Tibial artery (tissue), 4 donors: ENCODE results near the gene DLG2.

Experiments used
- DNase-seq, 2 donors: peaks; one replicate each; pipeline ENCODE4 v3.0.0-alpha.2; 2019
- H3K27ac ChIP-seq, 2 donors: fragments of 200-600 bp; sonication (generic) in 1 of 2; 1 replicate in 1 of 2; 2 replicates in 1 of 2; pipeline ENCODE4 v1.5.1; 2018 to 2019; ENCODE audit warnings: mild to moderate bottlenecking in 1 of 2
- H3K27me3 ChIP-seq, 2 donors: fragments of 200-600 bp; sonication (generic) in 1 of 2; one replicate each; pipeline versions ENCODE4 v1.5.1 to v1.6.0; 2016 to 2019
- H3K36me3 ChIP-seq, 3 donors: fragments of 200-600 bp; sonication (generic) in 2 of 3; one replicate each; pipeline ENCODE4 v1.5.1; 2016 to 2019; ENCODE audit warnings: mild to moderate bottlenecking in 2 of 3
- H3K4me1 ChIP-seq, 4 donors: fragments of 200-600 bp; sonication (generic) in 2 of 4; 1 replicate in 3 of 4; 2 replicates in 1 of 4; pipeline ENCODE4 v1.5.1; 2016 to 2019
- H3K4me3 ChIP-seq, 2 donors: fragments of 200-600 bp; sonication (generic) in 1 of 2; 1 replicate in 1 of 2; 2 replicates in 1 of 2; pipeline ENCODE4 v1.5.1; 2018 to 2019; ENCODE audit warnings: mild to moderate bottlenecking in 2 of 2
- H3K9me3 ChIP-seq, 3 donors: fragments of 200-600 bp; sonication (generic) in 1 of 3; one replicate each; pipeline ENCODE4 v1.5.1; 2016 to 2019
- intact Hi-C: fragments of 100-400 bp; cut with DNase I; formaldehyde crosslinking; loops from one replicate; pipeline ENCODE4 v1.15.0; 2023; ENCODE audit warnings: low total_unique reads
- TF ChIP-seq, protein P1 (sequence below), 2 experiments: fragments of 200-600 bp in 1 of 2; fragments of 450-650 bp in 1 of 2; IDR thresholded peaks; one replicate each; pipeline ENCODE4 v1.5.1; 2017 to 2019; ENCODE audit warnings: antibody characterized with exemption in 2 of 2, mild to moderate bottlenecking in 1 of 2, moderate library complexity in 1 of 2

DLG2 gene

DNA sequence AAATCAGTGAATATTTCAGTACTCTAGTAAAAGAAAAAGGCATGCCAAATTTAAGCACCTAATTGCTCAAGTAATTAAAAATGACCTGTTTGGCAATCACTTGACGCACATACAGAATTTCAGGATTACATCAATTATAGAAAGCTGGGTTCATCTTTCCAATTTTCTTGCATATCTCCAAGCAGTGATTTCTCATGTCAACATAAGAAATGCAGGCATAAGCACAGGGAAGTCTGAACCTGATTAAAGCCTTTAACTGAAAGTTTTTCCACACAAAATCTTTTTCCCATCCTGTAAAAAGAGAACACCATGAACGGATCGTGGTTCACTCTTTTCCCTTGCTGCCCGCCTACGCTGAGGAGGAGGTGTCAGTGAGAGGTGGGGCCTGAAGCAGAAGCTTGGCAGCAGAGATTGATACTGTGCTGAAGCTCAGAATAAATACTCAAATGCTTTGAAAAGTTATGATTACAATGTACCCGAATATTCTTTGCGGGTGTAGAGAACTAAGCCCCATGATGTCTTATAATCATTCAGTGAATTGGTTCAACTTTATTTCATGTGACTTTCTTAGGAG, 1636.9 kb downstream of the DLG2 start:
- no peak overlapping the region for H3K4me3 ChIP-seq
- no peaks in the 10 kb centered on the region for H3K36me3 ChIP-seq
- no peak overlapping the region for H3K27ac ChIP-seq
- DNase-seq: no peak
- TF ChIP-seq, protein P1, sequence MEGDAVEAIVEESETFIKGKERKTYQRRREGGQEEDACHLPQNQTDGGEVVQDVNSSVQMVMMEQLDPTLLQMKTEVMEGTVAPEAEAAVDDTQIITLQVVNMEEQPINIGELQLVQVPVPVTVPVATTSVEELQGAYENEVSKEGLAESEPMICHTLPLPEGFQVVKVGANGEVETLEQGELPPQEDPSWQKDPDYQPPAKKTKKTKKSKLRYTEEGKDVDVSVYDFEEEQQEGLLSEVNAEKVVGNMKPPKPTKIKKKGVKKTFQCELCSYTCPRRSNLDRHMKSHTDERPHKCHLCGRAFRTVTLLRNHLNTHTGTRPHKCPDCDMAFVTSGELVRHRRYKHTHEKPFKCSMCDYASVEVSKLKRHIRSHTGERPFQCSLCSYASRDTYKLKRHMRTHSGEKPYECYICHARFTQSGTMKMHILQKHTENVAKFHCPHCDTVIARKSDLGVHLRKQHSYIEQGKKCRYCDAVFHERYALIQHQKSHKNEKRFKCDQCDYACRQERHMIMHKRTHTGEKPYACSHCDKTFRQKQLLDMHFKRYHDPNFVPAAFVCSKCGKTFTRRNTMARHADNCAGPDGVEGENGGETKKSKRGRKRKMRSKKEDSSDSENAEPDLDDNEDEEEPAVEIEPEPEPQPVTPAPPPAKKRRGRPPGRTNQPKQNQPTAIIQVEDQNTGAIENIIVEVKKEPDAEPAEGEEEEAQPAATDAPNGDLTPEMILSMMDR (IDR thresholded peaks at IDR 0.05): no peak
- no peaks in the 10 kb centered on the region for H3K27me3 ChIP-seq
- no peaks in the 10 kb centered on the region for H3K9me3 ChIP-seq
- intact Hi-C loops: no loop called here
- peaks cover 0 to 5% (median 0%) of the 10 kb centered on the region in 4 donors for H3K4me1 ChIP-seq

GRCh38 chr11:83982825-83983224, 1644.3 kb downstream of the DLG2 start:
- no peaks in the 10 kb centered on the region for H3K36me3 ChIP-seq
- H3K4me1 ChIP-seq: no peaks in the 10 kb centered on the region
- no peak overlapping the region for H3K4me3 ChIP-seq
- TF ChIP-seq, protein P1 (IDR thresholded peaks at IDR 0.05): no peak
- DNase-seq: no peak
- no peaks in the 10 kb centered on the region for H3K9me3 ChIP-seq
- H3K27me3 ChIP-seq: no peaks in the 10 kb centered on the region
- no peak overlapping the region for H3K27ac ChIP-seq
- intact Hi-C loops: no loop called here

GRCh38 chr11:83979593-83979992, 1647.6 kb downstream of the DLG2 start:
- intact Hi-C loops: no loop called here
- no peak for DNase-seq
- H3K9me3 ChIP-seq: no peaks in the 10 kb centered on the region
- H3K36me3 ChIP-seq: no peaks in the 10 kb centered on the region
- TF ChIP-seq, protein P1 (IDR thresholded peaks at IDR 0.05): no peak
- H3K4me3 ChIP-seq: no peak overlapping the region
- no peaks in the 10 kb centered on the region for H3K27me3 ChIP-seq
- H3K4me1 ChIP-seq: no peaks in the 10 kb centered on the region
- H3K27ac ChIP-seq: no peak overlapping the region

- TF ChIP-seq, protein P1 (IDR thresholded peaks at IDR 0.05): no peak
- Histone ChIP-seq H3K27me3 (no peaks in the 10 kb centered on the region), H3K4me3 (no peak overlapping the region), H3K9me3 (no peaks in the 10 kb centered on the region), H3K4me1 (no peaks in the 10 kb centered on the region), H3K36me3 (no peaks in the 10 kb centered on the region), H3K27ac (no peak overlapping the region)
- no peak for DNase-seq
- intact Hi-C loops: no loop called here
Measured at GRCh38 chr11:83978942-83979341, 1648.2 kb downstream of the DLG2 start.

DNA sequence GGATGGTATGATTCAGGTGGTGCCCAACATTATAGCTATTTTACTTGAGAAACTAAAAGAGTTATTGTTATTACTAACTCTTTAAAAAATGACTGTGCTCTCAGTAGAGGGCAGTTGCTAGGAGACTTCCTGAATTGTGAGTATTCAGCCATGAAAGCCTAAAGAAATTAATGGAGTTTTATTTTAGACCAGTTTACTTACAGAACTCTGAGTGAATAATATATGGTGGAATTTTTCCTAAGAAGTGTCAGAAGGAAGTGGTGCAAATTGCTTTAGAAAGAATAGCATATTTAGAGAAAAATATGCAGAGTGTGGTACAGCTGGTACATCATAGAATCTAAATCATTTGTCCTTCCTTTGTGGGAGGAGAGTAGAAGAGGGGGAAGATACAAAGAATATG, 1651.1 kb downstream of the DLG2 start:
- H3K27ac ChIP-seq: no peak overlapping the region
- H3K36me3 ChIP-seq: no peaks in the 10 kb centered on the region
- no peaks in the 10 kb centered on the region for H3K9me3 ChIP-seq
- no peaks in the 10 kb centered on the region for H3K27me3 ChIP-seq
- no peaks in the 10 kb centered on the region for H3K4me1 ChIP-seq
- intact Hi-C loops: no loop called here
- H3K4me3 ChIP-seq: no peak overlapping the region
- TF ChIP-seq, protein P1 (IDR thresholded peaks at IDR 0.05): no peak
- no peak for DNase-seq

DNA sequence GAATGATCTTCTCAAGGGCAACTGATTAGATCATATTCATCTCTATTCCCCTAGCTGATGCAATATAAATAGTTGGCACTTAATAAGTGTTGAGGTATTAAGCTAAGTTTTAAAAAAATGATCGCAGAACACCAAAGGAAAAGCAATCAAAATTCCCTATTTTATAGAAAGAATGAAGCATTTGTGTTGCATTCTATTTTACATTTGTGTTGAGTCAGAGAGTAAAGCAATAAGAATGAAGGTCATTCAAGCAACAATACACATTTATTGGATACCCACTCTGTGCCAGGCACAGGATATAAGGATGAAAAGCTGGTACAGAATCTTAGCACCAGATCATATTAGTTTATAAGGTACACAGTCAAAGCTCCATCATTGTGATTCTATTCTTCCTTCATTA, 1654.6 kb downstream of the DLG2 start:
- intact Hi-C loops: no loop called here
- no peak for DNase-seq

More for the DNA sequence above, 1654.6 kb downstream of the DLG2 start:
- H3K27me3 ChIP-seq: no peaks in the 10 kb centered on the region
- H3K27ac ChIP-seq: no peak overlapping the region
- no peak overlapping the region for H3K4me3 ChIP-seq
- H3K9me3 ChIP-seq: no peaks in the 10 kb centered on the region
- TF ChIP-seq, protein P1 (IDR thresholded peaks at IDR 0.05): no peak
- H3K4me1 ChIP-seq: no peaks in the 10 kb centered on the region
- no peaks in the 10 kb centered on the region for H3K36me3 ChIP-seq
